HG02642 (cell line): ENCODE data around the gene THRA.
"Not testable (repeated sequence)": the region's sequence is repeated elsewhere in the genome, so short reads cannot be mapped to it uniquely, and the experiment has no call there.

ENCODE experiments used
- ATAC-seq: cut with Tn5 transposase; IDR thresholded peaks from one replicate; pipeline ENCODE4 v1.9.1; 2021; ENCODE audit warnings: mild to moderate bottlenecking; ENCODE audit not compliant: unreplicated experiment, poor library complexity

The THRA gene

GRCh38 chr17:40134184-40134583 lies 71.4 kb downstream of the THRA start:
- no peak for ATAC-seq

- ATAC-seq: no peak
Measured at GRCh38 chr17:40135817-40136216, 73.1 kb downstream of the THRA start.

GRCh38 chr17:40139566-40140058 lies 76.8 kb downstream of the THRA start:
- ATAC-seq: no peak

- not testable (repeated sequence) for ATAC-seq
Measured at GRCh38 chr17:40143166-40143565, 80.4 kb downstream of the THRA start.
